Spinal cord (tissue), 10 donors: ENCODE results near the gene THSD4. TPM values are rescaled to one million over a fixed set of nuclear protein-coding genes. Genes with fewer than 3 reads are reported as not detected.
"Not testable (repeated sequence)": the region's sequence is repeated elsewhere in the genome, so short reads cannot be mapped to it uniquely, and the experiment has no call there.

ENCODE experiments used
- DNase-seq, 6 donors: peaks; one replicate each; pipeline versions ENCODE4 v3.0.0 to v3.0.0-alpha.2; 2013 to 2015; ENCODE audit warnings: low spot score in 6 of 6, low read depth in 4 of 6
- H3K27ac ChIP-seq: one replicate; pipeline ENCODE4 v1.5.1; 2013; ENCODE audit warnings: low read depth, low read length, control low read depth
- H3K27me3 ChIP-seq: one replicate; pipeline ENCODE4 v1.6.1; 2013; ENCODE audit warnings: low read length; ENCODE audit not compliant: control insufficient read depth, insufficient read depth
- H3K36me3 ChIP-seq: one replicate; pipeline ENCODE4 v1.6.1; 2013; ENCODE audit warnings: low read length; ENCODE audit not compliant: control insufficient read depth, insufficient read depth
- H3K4me1 ChIP-seq: one replicate; pipeline ENCODE4 v1.6.1; 2013; ENCODE audit warnings: low read length; ENCODE audit not compliant: control insufficient read depth, insufficient read depth
- H3K4me3 ChIP-seq: one replicate; pipeline ENCODE4 v1.5.1; 2013; ENCODE audit warnings: low read depth, low read length, control low read depth
- H3K9me3 ChIP-seq: one replicate; pipeline ENCODE4 v1.6.1; 2013; ENCODE audit warnings: low read length; ENCODE audit not compliant: control insufficient read depth, insufficient read depth
- WGBS: methylation state at CpG from one replicate; pipeline ENCODE4 v1.1.5; 2013; ENCODE audit warnings: missing lambda C conversion rate; ENCODE audit not compliant: insufficient coverage; 5-methylcytosine and 5-hydroxymethylcytosine counted together
- polyA plus RNA-seq, 2 donors: library from polyadenylated mRNA; unstranded; fragments of 120-200 nt; gene quantifications; one replicate each; pipeline ENCODE4 v1.2.1, GENCODE V29; 2013; ENCODE audit not compliant: insufficient read length in 2 of 2
- total RNA-seq, 2 donors: library from RNA; depleted of rRNA in 1 of 2; stranded (reverse); fragments of 120-200 nt in 1 of 2; fragments of >200 nt in 1 of 2; gene quantifications; one replicate each; pipeline versions ENCODE4 v1.2.3 to v1.2.4, GENCODE V29; 2013 to 2014
- donor health status: healthy.

Gene THSD4
- total and polyA plus RNA-seq, 4 donors, result 18.2 to 127 (median 63.2) TPM

DNA sequence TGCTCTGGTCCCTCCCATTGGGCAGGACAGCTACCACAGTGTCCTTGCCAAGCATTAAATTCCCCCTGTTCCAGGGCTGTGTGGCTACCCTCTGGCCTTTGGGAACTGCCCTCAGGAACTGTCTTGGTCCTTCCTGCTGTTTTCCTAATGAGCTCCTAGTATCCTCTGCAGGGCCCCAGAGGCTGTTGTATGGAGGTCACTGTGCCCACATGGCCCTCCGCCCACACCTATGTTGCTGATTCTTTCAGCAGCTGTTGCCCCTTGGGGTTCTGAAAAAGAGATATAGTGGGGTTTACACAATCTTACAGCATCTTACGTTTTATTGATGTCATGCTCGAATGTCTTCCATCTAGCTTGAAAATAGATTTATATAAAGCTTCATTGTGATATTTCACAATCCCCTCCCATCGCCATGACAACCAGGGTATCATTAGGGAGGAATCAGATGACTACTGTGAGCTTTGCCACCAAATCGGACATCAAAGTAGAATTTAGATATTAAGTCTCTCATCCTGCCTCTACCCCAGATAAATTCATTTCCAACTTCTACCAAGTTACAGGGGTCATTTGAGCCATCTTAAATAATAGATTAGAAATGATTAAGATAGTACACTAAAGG lies 598.0 kb downstream of the THSD4 start:
- no CpG with 5 or more reads among the region's 5 CpGs for WGBS
- H3K4me1 ChIP-seq, result peaks cover 7% of the 10 kb centered on the region
- no peaks in the 10 kb centered on the region for H3K36me3 ChIP-seq
- no peak overlapping the region for H3K4me3 ChIP-seq
- H3K27me3 ChIP-seq, result no peaks in the 10 kb centered on the region
- H3K9me3 ChIP-seq, result no peaks in the 10 kb centered on the region
- DNase-seq, result peak in 1 of 6 donors; percentile 67
- no peak overlapping the region for H3K27ac ChIP-seq

GRCh38 chr15:71715914-71716313 lies 600.6 kb downstream of the THSD4 start:
- H3K9me3 ChIP-seq, result no peaks in the 10 kb centered on the region
- peaks cover 4% of the 10 kb centered on the region for H3K4me1 ChIP-seq
- H3K27me3 ChIP-seq, result no peaks in the 10 kb centered on the region
- no peaks in the 10 kb centered on the region for H3K36me3 ChIP-seq
- DNase-seq, result peak in 1 of 6 donors; percentile 19
- no peak overlapping the region for H3K27ac ChIP-seq
- 94% methylated on average over 1 of the region's 1 CpG for WGBS
- H3K4me3 ChIP-seq, result no peak overlapping the region

DNA sequence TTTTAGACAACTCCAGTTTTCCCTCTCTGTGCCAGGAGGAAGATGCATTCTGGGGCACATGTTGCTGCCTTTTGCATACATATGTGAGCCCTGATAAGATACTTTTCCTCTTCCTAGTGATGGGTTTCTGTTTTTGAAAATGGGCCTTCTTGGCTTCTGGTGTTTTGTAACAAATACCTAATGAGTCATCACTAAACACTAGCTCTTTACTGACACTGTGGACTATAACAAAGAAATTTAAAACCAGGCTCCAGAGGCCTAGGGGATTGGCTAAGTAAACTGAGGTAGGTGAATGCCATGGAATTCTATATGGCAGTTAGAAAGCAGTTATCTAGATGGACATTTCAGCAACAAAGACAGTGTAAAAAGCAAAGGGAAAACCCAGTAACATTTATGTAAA lies 601.7 kb downstream of the THSD4 start:
- H3K27ac ChIP-seq, result no peak overlapping the region
- no peaks in the 10 kb centered on the region for H3K27me3 ChIP-seq
- no peak overlapping the region for H3K4me3 ChIP-seq
- no peaks in the 10 kb centered on the region for H3K9me3 ChIP-seq
- H3K4me1 ChIP-seq, result peaks cover 4% of the 10 kb centered on the region
- DNase-seq, result no peak
- no peaks in the 10 kb centered on the region for H3K36me3 ChIP-seq

GRCh38 chr15:71718116-71718910 lies 603.0 kb downstream of the THSD4 start:
- Histone ChIP-seq H3K27ac (no peak overlapping the region), H3K27me3 (no peaks in the 10 kb centered on the region), H3K4me3 (no peak overlapping the region), H3K36me3 (no peaks in the 10 kb centered on the region), H3K9me3 (no peaks in the 10 kb centered on the region), H3K4me1 (no peaks in the 10 kb centered on the region)
- no peak for DNase-seq
- 88% methylated on average over 12 of the region's 13 CpGs for WGBS

DNA sequence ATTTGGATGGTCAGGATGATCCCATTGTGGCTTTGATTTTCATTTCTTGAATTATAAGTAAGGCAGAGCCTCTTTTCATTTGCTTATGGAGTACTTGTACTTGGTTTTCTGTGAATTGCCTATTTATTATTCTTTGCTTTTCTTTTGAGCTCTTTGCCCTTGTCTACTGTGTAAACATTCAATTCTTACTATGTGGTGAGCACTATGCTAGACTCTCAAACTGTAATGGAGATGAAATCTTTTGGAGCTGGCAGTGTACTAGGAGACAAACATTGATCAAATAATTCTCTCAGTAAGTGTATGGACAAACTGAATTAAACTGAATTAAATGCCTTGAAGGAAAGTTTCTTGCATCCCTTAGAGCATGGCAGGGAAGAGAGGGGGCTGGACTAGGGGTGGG lies 608.1 kb downstream of the THSD4 start:
- Histone ChIP-seq H3K4me1 (no peaks in the 10 kb centered on the region), H3K27me3 (no peaks in the 10 kb centered on the region), H3K27ac (no peak overlapping the region), H3K36me3 (no peaks in the 10 kb centered on the region), H3K9me3 (no peaks in the 10 kb centered on the region), H3K4me3 (no peak overlapping the region)
- no peak for DNase-seq

GRCh38 chr15:71725207-71725955 lies 610.1 kb downstream of the THSD4 start:
- H3K27ac ChIP-seq, H3K4me3 ChIP-seq, H3K36me3 ChIP-seq, H3K27me3 ChIP-seq, H3K4me1 ChIP-seq, H3K9me3 ChIP-seq: not testable (repeated sequence)
- DNase-seq, result peak in 1 of 6 donors; percentile 23
- WGBS, result 76% methylated on average over 3 of the region's 4 CpGs

DNA sequence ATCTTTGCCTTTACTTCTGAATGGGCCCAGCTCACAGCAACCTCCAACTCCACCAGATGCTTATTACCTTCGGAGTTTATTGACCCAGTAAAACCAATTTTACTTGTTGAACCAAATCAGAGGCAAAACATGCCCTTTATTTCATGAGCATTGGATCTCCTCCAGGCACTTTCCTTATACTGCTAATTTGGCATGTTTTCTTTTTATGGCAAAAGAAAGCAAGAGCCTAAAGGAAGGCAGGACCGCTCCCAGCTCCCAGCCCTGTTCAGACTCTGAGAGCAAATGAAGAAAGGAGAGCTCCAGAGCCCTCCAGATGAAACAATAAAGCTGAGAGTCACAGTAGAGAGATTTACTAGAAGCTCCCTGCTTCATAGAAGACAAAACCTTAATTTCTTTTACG lies 613.6 kb downstream of the THSD4 start:
- Histone ChIP-seq H3K36me3 (peaks cover 2% of the 10 kb centered on the region), H3K4me1 (no peaks in the 10 kb centered on the region), H3K27me3 (no peaks in the 10 kb centered on the region), H3K27ac (no peak overlapping the region), H3K9me3 (no peaks in the 10 kb centered on the region), H3K4me3 (no peak overlapping the region)
- WGBS, result 50% methylated on average over 1 of the region's 3 CpGs
- DNase-seq, result no peak

DNA sequence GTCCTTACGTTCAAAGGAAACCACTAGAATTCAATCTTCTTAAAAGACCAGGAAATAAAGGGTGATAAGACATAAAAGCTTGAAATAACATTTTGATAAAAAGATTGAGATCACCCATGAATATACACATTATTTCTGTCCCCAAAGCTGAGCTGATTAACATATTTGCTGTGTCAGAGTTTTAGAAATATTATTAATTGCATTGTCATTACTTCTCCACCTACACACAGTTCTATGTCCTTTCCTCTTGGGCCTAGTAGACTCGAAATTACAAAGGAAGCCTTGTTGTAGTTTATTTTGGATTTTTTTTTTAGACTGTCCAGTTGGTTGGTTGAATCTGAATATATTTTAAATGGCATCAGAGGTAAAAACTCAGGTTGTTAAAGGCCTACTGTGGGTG lies 614.0 kb downstream of the THSD4 start:
- DNase-seq, result no peak
- H3K4me3 ChIP-seq, result no peak overlapping the region
- no peak overlapping the region for H3K27ac ChIP-seq
- WGBS, result no CpG with 5 or more reads among the region's 2 CpGs
- no peaks in the 10 kb centered on the region for H3K9me3 ChIP-seq
- H3K27me3 ChIP-seq, result no peaks in the 10 kb centered on the region
- no peaks in the 10 kb centered on the region for H3K4me1 ChIP-seq
- H3K36me3 ChIP-seq, result peaks cover 2% of the 10 kb centered on the region

- Histone ChIP-seq H3K4me3 (no peak overlapping the region), H3K4me1 (peaks cover 2% of the 10 kb centered on the region), H3K27ac (no peak overlapping the region), H3K9me3 (no peaks in the 10 kb centered on the region), H3K36me3 (peaks cover 7% of the 10 kb centered on the region), H3K27me3 (no peaks in the 10 kb centered on the region)
- peak in 2 of 6 donors; percentile 61 to 66 for DNase-seq
- WGBS, result 63% methylated on average over 13 of the region's 15 CpGs
Observed at GRCh38 chr15:71730277-71731144, 615.2 kb downstream of the THSD4 start.
